Measurements from ENCODE around the gene PNMT. TPM values are rescaled to one million over a fixed set of nuclear protein-coding genes. Genes with fewer than 3 reads are reported as not detected.
A peak's percentile ranks its signal among the peaks of the same experiment; 100 is the strongest.

Gene PNMT
- total and polyA plus RNA-seq, 2 of the 13 experiments (the other 11 are each of a cell fraction or from before 2014, with no cell fraction given): 0.25 TPM; not detected in 1

- TF ChIP-seq HNF4A (CRISPR knock-in tag; IDR thresholded peaks at IDR 0.05) (peak; percentile 41; the same call in 1 of the 2 replicates), REST (IDR thresholded peaks at IDR 0.05; ENCODE audit: borderline replicate concordance in 1 of 2, low read depth in 1 of 2, low read length in 2 of 2) (no peak), HNF4G (IDR thresholded peaks at IDR 0.05; ENCODE audit: borderline replicate concordance, low read depth, low read length) (0 out of 2 replicates have a peak, but pooled peaks have one; percentile 31), HNF4G (CRISPR knock-in tag; IDR thresholded peaks at IDR 0.05; ENCODE audit: borderline replicate concordance, low read depth) (no peak), GPN1 (CRISPR knock-in tag; IDR thresholded peaks at IDR 0.05; ENCODE audit: borderline replicate concordance) (no peak), ZFP1 (CRISPR knock-in tag; IDR thresholded peaks at IDR 0.05) (no peak), ATRX (CRISPR knock-in tag; IDR thresholded peaks at IDR 0.05; ENCODE audit: borderline replicate concordance) (no peak), PLRG1 (conservative IDR thresholded peaks at IDR 0.05) (no peak), MTA1 (CRISPR knock-in tag; IDR thresholded peaks at IDR 0.05; ENCODE audit: borderline replicate concordance) (0 out of 2 replicates have a peak, but pooled peaks have one; percentile 8), SMC3 (IDR thresholded peaks at IDR 0.05; ENCODE audit: low read length) (no peak), ZFY (CRISPR knock-in tag; IDR thresholded peaks at IDR 0.05) (no peak), SIX4 (CRISPR knock-in tag; IDR thresholded peaks at IDR 0.05) (no peak), SRSF1 (optimal IDR thresholded peaks at IDR 0.05; ENCODE audit: low read depth, low read length) (no peak), MAF1 (CRISPR knock-in tag; IDR thresholded peaks at IDR 0.05; ENCODE audit: borderline replicate concordance) (no peak), ZNF234 (CRISPR knock-in tag; conservative IDR thresholded peaks at IDR 0.05) (no peak), HNRNPK (IDR thresholded peaks at IDR 0.05; ENCODE audit: low read depth, low read length, poor library complexity, severe bottlenecking) (no peak), HIVEP1 (CRISPR knock-in tag; IDR thresholded peaks at IDR 0.05) (no peak), SRY (CRISPR knock-in tag; IDR thresholded peaks at IDR 0.05) (no peak), ZNF101 (CRISPR knock-in tag; IDR thresholded peaks at IDR 0.05; ENCODE audit: borderline replicate concordance, low read depth) (no peak), UBTF (CRISPR knock-in tag; IDR thresholded peaks at IDR 0.05) (0 out of 2 replicates have a peak, but pooled peaks have one; percentile 2), RXRB (CRISPR knock-in tag; IDR thresholded peaks at IDR 0.05; ENCODE audit: borderline replicate concordance) (no peak), TEAD3 (CRISPR knock-in tag; optimal IDR thresholded peaks at IDR 0.05; ENCODE audit: borderline replicate concordance) (peak; percentile 33), RELA (CRISPR knock-in tag; IDR thresholded peaks at IDR 0.05) (no peak), CBX2 (IDR thresholded peaks at IDR 0.05; ENCODE audit: low read depth, low read length) (no peak), CBX2 (CRISPR knock-in tag; IDR thresholded peaks at IDR 0.05; ENCODE audit: low read depth) (no peak), ZBTB7B (CRISPR knock-in tag; IDR thresholded peaks at IDR 0.05) (no peak), NFIC (IDR thresholded peaks at IDR 0.05; ENCODE audit: low read length) (no peak)
Observed at GRCh38 chr17:39678340-39679116, 10.3 kb downstream of the PNMT start (continued).
